GM12878 (cell line): Measurements from ENCODE around the gene NELFB. TPM values are rescaled to one million over a fixed set of nuclear protein-coding genes. Genes with fewer than 3 reads are reported as not detected.

ENCODE experiments used
- ATAC-seq: fragments of 200-7000 bp; cut with Tn5 transposase; 3 replicates; pipeline ENCODE4 v1.9.1; 2020; ENCODE audit warnings: mild to moderate bottlenecking, moderate library complexity
- BruUV-seq: library from RNA; stranded (reverse); fragments of 400-500 nt; replicated peaks from 2 replicates; lab custom pipeline; 2021; lab: Mats Ljungman, UMichigan
- CTCF ChIA-PET: fragments of 300-600 bp; sonication (Branson Sonifier 250); formaldehyde crosslinking; extraction: SDS; loops from one replicate; lab custom pipeline; 2021; ENCODE audit warnings: inconsistent platforms; lab: Yijun Ruan, JAX
- POLR2A ChIA-PET: fragments of 350-600 bp; formaldehyde crosslinking; extraction: SDS; loops from one replicate; lab custom pipeline; 2021; ENCODE audit warnings: inconsistent platforms; lab: Charles Lee
- RAD21 ChIA-PET: fragments of 300-600 bp; sonication (Branson Sonifier 250); formaldehyde crosslinking; loops from one replicate; lab custom pipeline; 2023; ENCODE audit warnings: antibody characterized with exemption; ENCODE audit not compliant: unreplicated experiment; lab: Charles Lee
- SMC1A ChIA-PET: fragments of 300-600 bp; sonication (Branson Sonifier 250); formaldehyde crosslinking; loops from one replicate; lab custom pipeline; 2023; ENCODE audit not compliant: unreplicated experiment, uncharacterized antibody; lab: Charles Lee
- DNase-seq: peaks from one replicate; pipeline ENCODE4 v3.0.0-alpha.2; 2011; ENCODE audit warnings: low read depth, low spot score
- FAIRE-seq: peaks from 3 replicates; lab custom pipeline; 2011; peaks lifted over from hg19 to GRCh38; lab: Jason Lieb, UNC
- H2AFZ ChIP-seq: 2 replicates; pipeline ENCODE4 v1.6.0; 2011; ENCODE audit warnings: low read depth, low read length, control low read depth; ENCODE audit not compliant: control insufficient read depth
- H3K27ac ChIP-seq: 2 replicates; pipeline ENCODE4 v1.5.1; 2011; ENCODE audit warnings: control low read depth; ENCODE audit not compliant: control insufficient read depth, insufficient read depth
- H3K27me3 ChIP-seq, 2 experiments: replicated peaks in 1 of 2; 2 replicates each; pipeline versions ENCODE4 v1.6.0 to v1.6.1; 2011; ENCODE audit warnings: low read length in 1 of 2; ENCODE audit not compliant: control insufficient read depth in 2 of 2, insufficient read depth in 2 of 2
- H3K36me3 ChIP-seq, 2 experiments: 2 replicates each; pipeline ENCODE4 v1.5.1; 2011; ENCODE audit warnings: low read length in 1 of 2; ENCODE audit not compliant: control insufficient read depth in 2 of 2, insufficient read depth in 2 of 2
- H3K4me1 ChIP-seq: 2 replicates; pipeline ENCODE4 v1.6.1; 2011; ENCODE audit warnings: mild to moderate bottlenecking, low read length, moderate library complexity, mixed read lengths; ENCODE audit not compliant: control insufficient read depth, insufficient read depth
- H3K4me2 ChIP-seq: 2 replicates; pipeline ENCODE4 v1.6.0; 2011; ENCODE audit warnings: control low read depth; ENCODE audit not compliant: control insufficient read depth, insufficient read depth
- H3K4me3 ChIP-seq: fragments of 200-600 bp; sonication (generic); 2 replicates; pipeline ENCODE4 v1.5.1; 2016
- H3K79me2 ChIP-seq: 2 replicates; pipeline ENCODE4 v1.6.0; 2011; ENCODE audit warnings: low read length; ENCODE audit not compliant: control insufficient read depth, insufficient read depth
- H3K9ac ChIP-seq: 2 replicates; pipeline ENCODE4 v1.8.0; 2011; ENCODE audit warnings: low read length, control low read depth, mixed read lengths; ENCODE audit not compliant: control insufficient read depth, insufficient read depth
- H3K9me3 ChIP-seq: replicated peaks from 3 replicates; pipeline ENCODE4 v1.5.1; 2011; ENCODE audit warnings: mild to moderate bottlenecking, low read length; ENCODE audit not compliant: control insufficient read depth, insufficient read depth
- H4K20me1 ChIP-seq: 2 replicates; pipeline ENCODE4 v1.6.0; 2011; ENCODE audit not compliant: control insufficient read depth, insufficient read depth
- CBFB ChIP-seq: IDR thresholded peaks from 2 replicates; pipeline ENCODE4 v1.6.1; 2016; ENCODE audit warnings: antibody characterized with exemption, low read depth
- CHD4 ChIP-seq: fragments of 200-600 bp; sonication (generic); IDR thresholded peaks from 2 replicates; pipeline ENCODE4 v1.6.1; 2016; ENCODE audit warnings: mild to moderate bottlenecking
- EGR1 ChIP-seq, 2 experiments: IDR thresholded peaks; 1 replicate in 1 of 2; 2 replicates in 1 of 2; pipeline ENCODE4 v1.6.1; 2011 to 2012; ENCODE audit warnings: low read depth in 2 of 2, low read length in 2 of 2, borderline replicate concordance in 1 of 2, mild to moderate bottlenecking in 1 of 2, moderate library complexity in 1 of 2
- FOS ChIP-seq: IDR thresholded peaks from 3 replicates; pipeline ENCODE4 v1.6.1; 2011; ENCODE audit warnings: borderline replicate concordance; ENCODE audit not compliant: insufficient read length; ENCODE audit errors: extremely low read depth
- MLLT1 ChIP-seq: fragments of 450-650 bp; IDR thresholded peaks from 2 replicates; pipeline ENCODE4 v1.6.1; 2016; ENCODE audit warnings: mild to moderate bottlenecking
- MYB ChIP-seq: fragments of 150-350 bp; IDR thresholded peaks from 2 replicates; pipeline ENCODE4 v1.6.1; 2014; ENCODE audit warnings: mild to moderate bottlenecking, low read depth, low read length, borderline replicate concordance
- NFYA ChIP-seq: IDR thresholded peaks from 2 replicates; pipeline ENCODE4 v1.6.1; 2011; ENCODE audit warnings: low read depth, mild to moderate bottlenecking, low read length, improper control_type of control experiment, borderline replicate concordance
- YY1 ChIP-seq: IDR thresholded peaks from 2 replicates; pipeline ENCODE4 v1.6.1; 2011; ENCODE audit warnings: low read depth, mild to moderate bottlenecking, low read length
- ZBTB33 ChIP-seq: fragments of 450-650 bp; IDR thresholded peaks from 2 replicates; pipeline ENCODE4 v1.6.1; 2017; ENCODE audit warnings: mild to moderate bottlenecking
- WGBS: methylation state at CpG from one replicate; pipeline ENCODE4 v1.1.6; 2016; ENCODE audit warnings: low lambda C conversion rate; ENCODE audit not compliant: insufficient replicate concordance, insufficient coverage; ENCODE audit errors: missing lambda C conversion rate; 5-methylcytosine and 5-hydroxymethylcytosine counted together
- in situ Hi-C: fragments of 300-500 bp; cut with MboI; formaldehyde crosslinking; loops from 9 replicates; pipeline ENCODE4 v1.14.3; 2018; ENCODE audit warnings: mixed read lengths
- intact Hi-C: fragments of 100-400 bp; cut with micrococcal nuclease; formaldehyde crosslinking; loops from one replicate; pipeline ENCODE4 v1.14.2; 2022; ENCODE audit not compliant: unreplicated experiment
- polyA plus RNA-seq, 11 experiments: library from polyadenylated mRNA; depleted of rRNA in 4 of 11; unstranded in 6 of 11; stranded (reverse) in 5 of 11; fragments of >200 nt; fragmentation: Nextera tagmentation in 4 of 11; fragmentation: Illumina TruSeq in 1 of 11; extraction: Ambion mirVana in 4 of 11; extraction: Trizol in 1 of 11; gene quantifications; 1 replicate in 1 of 11; 2 replicates in 10 of 11; pipeline versions ENCODE4 v1.2.1 to v1.2.3, GENCODE V29; 2011 to 2016; ENCODE audit warnings: inconsistent platforms in 2 of 11, missing spikeins in 2 of 11, low read depth in 1 of 11
- total RNA-seq, 4 experiments: library from RNA; depleted of rRNA in 3 of 4; stranded (reverse); fragments of >200 nt in 3 of 4; fragmentation: Illumina TruSeq in 1 of 4; extraction: Trizol in 1 of 4; gene quantifications; 2 replicates each; pipeline versions ENCODE4 v1.2.1 to v1.2.3, GENCODE V29; 2013 to 2021
- TF ChIP-seq, protein P1 (sequence below): fragments of 450-650 bp; IDR thresholded peaks from 2 replicates; pipeline ENCODE4 v1.6.1; 2017; ENCODE audit warnings: mild to moderate bottlenecking, moderate library complexity
- TF ChIP-seq, protein P2 (sequence below): fragments of 450-650 bp; conservative IDR thresholded peaks from 2 replicates; pipeline ENCODE4 v1.6.1; 2017; ENCODE audit warnings: mild to moderate bottlenecking, moderate library complexity

Gene NELFB
- total and polyA plus RNA-seq, 10 of the 15 experiments (the other 5 are each of a cell fraction or from before 2014, with no cell fraction given): 0.19 to 63.4 (median 30.9) TPM

GRCh38 chr9:137214620-137215019, 40.5 kb upstream of the NELFB start:
- H3K9ac ChIP-seq: no peak overlapping the region
- intact Hi-C loops (no loop called here), in situ Hi-C loops (no loop called here)
- no peak for ATAC-seq
- no peaks in the 10 kb centered on the region for H3K9me3 ChIP-seq
- DNase-seq: no peak
- CTCF ChIA-PET: interaction anchor here (1.1 kb wide), 1 partner anchor 12 kb away, joined by 3 read pairs; the partner anchor contains the start of gene RNF224
- POLR2A ChIA-PET: interaction anchor here (1.2 kb wide), 1 partner anchor 14 kb away, joined by 4 read pairs; the partner anchor contains the start of gene TPRN
- no TSS peak for BruUV-seq
- no peak overlapping the region for H3K27ac ChIP-seq
- no peaks in the 10 kb centered on the region for H3K4me1 ChIP-seq
- H3K79me2 ChIP-seq: no peaks in the 10 kb centered on the region
- no peak overlapping the region for H3K4me3 ChIP-seq
- no peaks in the 10 kb centered on the region for H4K20me1 ChIP-seq
- no peaks in the 10 kb centered on the region for H3K27me3 ChIP-seq
- no peak for FAIRE-seq
- H3K4me2 ChIP-seq: no peak overlapping the region
- RAD21 ChIA-PET: no interaction called here
- 93% methylated on average over 18 of the region's 19 CpGs for WGBS
- SMC1A ChIA-PET: no interaction called here
- peaks cover 0 to 2% of the 10 kb centered on the region in 2 experiments; a peak in 3 of 4 replicates for H3K36me3 ChIP-seq
- no peak overlapping the region for H2AFZ ChIP-seq
- TF ChIP-seq FOS: no peak
- no peak for TF ChIP-seq ZBTB33
- TF ChIP-seq NFYA: no peak
- TF ChIP-seq, protein P1, sequence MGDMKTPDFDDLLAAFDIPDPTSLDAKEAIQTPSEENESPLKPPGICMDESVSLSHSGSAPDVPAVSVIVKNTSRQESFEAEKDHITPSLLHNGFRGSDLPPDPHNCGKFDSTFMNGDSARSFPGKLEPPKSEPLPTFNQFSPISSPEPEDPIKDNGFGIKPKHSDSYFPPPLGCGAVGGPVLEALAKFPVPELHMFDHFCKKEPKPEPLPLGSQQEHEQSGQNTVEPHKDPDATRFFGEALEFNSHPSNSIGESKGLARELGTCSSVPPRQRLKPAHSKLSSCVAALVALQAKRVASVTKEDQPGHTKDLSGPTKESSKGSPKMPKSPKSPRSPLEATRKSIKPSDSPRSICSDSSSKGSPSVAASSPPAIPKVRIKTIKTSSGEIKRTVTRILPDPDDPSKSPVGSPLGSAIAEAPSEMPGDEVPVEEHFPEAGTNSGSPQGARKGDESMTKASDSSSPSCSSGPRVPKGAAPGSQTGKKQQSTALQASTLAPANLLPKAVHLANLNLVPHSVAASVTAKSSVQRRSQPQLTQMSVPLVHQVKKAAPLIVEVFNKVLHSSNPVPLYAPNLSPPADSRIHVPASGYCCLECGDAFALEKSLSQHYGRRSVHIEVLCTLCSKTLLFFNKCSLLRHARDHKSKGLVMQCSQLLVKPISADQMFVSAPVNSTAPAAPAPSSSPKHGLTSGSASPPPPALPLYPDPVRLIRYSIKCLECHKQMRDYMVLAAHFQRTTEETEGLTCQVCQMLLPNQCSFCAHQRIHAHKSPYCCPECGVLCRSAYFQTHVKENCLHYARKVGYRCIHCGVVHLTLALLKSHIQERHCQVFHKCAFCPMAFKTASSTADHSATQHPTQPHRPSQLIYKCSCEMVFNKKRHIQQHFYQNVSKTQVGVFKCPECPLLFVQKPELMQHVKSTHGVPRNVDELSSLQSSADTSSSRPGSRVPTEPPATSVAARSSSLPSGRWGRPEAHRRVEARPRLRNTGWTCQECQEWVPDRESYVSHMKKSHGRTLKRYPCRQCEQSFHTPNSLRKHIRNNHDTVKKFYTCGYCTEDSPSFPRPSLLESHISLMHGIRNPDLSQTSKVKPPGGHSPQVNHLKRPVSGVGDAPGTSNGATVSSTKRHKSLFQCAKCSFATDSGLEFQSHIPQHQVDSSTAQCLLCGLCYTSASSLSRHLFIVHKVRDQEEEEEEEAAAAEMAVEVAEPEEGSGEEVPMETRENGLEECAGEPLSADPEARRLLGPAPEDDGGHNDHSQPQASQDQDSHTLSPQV: no peak
- TF ChIP-seq YY1: no peak
- TF ChIP-seq, protein P2, sequence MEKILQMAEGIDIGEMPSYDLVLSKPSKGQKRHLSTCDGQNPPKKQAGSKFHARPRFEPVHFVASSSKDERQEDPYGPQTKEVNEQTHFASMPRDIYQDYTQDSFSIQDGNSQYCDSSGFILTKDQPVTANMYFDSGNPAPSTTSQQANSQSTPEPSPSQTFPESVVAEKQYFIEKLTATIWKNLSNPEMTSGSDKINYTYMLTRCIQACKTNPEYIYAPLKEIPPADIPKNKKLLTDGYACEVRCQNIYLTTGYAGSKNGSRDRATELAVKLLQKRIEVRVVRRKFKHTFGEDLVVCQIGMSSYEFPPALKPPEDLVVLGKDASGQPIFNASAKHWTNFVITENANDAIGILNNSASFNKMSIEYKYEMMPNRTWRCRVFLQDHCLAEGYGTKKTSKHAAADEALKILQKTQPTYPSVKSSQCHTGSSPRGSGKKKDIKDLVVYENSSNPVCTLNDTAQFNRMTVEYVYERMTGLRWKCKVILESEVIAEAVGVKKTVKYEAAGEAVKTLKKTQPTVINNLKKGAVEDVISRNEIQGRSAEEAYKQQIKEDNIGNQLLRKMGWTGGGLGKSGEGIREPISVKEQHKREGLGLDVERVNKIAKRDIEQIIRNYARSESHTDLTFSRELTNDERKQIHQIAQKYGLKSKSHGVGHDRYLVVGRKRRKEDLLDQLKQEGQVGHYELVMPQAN: no peak
- no peak for TF ChIP-seq CBFB
- no peak for TF ChIP-seq MYB
- no peak for TF ChIP-seq MLLT1
- no peak for TF ChIP-seq EGR1 (IDR thresholded peaks at IDR 0.05; ENCODE audit: borderline replicate concordance in 1 of 2, low read depth in 2 of 2, low read length in 2 of 2)
- TF ChIP-seq CHD4: no peak
